HepG2 (cell line): ENCODE measurements around the gene ZNRF3. TPM values are rescaled to one million over a fixed set of nuclear protein-coding genes. Genes with fewer than 3 reads are reported as not detected.
A peak's percentile ranks its signal among the peaks of the same experiment; 100 is the strongest.

Source experiments
- CENPX ChIP-seq: sonication (generic); formaldehyde crosslinking; IDR thresholded peaks from 2 replicates; pipeline ENCODE4 v1.9.0; 2021; ENCODE audit warnings: mild to moderate bottlenecking, missing genetic modification reagents, moderate library complexity
- PAF1 ChIP-seq: IDR thresholded peaks from 2 replicates; pipeline ENCODE4 v1.6.1; 2016; ENCODE audit warnings: missing genetic modification reagents, missing compliant biosample characterization
- RFXANK ChIP-seq: IDR thresholded peaks from 2 replicates; pipeline ENCODE4 v1.6.1; 2016
- SOX13 ChIP-seq, 3 experiments: fragments of 450-650 bp in 1 of 3; sonication (generic) in 1 of 3; formaldehyde crosslinking in 1 of 3; IDR thresholded peaks in 2 of 3; conservative IDR thresholded peaks in 1 of 3; 2 replicates each; pipeline versions ENCODE4 v1.5.0 to v1.6.1; 2016 to 2020; ENCODE audit warnings: antibody characterized with exemption in 1 of 3, mild to moderate bottlenecking in 1 of 3, missing compliant biosample characterization in 1 of 3, missing genetic modification reagents in 1 of 3, moderate library complexity in 1 of 3
- ZNF331 ChIP-seq: sonication (generic); formaldehyde crosslinking; IDR thresholded peaks from 2 replicates; pipeline ENCODE4 v1.4.0; 2020; ENCODE audit warnings: missing genetic modification reagents
- ZNF577 ChIP-seq: sonication (generic); formaldehyde crosslinking; IDR thresholded peaks from 2 replicates; pipeline ENCODE4 v1.4.0; 2020; ENCODE audit warnings: mild to moderate bottlenecking, low read depth, missing genetic modification reagents, borderline replicate concordance
- ZNF776 ChIP-seq: sonication (generic); formaldehyde crosslinking; IDR thresholded peaks from 2 replicates; pipeline ENCODE4 v1.4.0; 2020; ENCODE audit warnings: mild to moderate bottlenecking, missing genetic modification reagents
- polyA plus RNA-seq, 8 experiments: library from polyadenylated mRNA; depleted of rRNA in 3 of 8; stranded (reverse) in 7 of 8; unstranded in 1 of 8; fragments of >200 nt; fragmentation: Illumina TruSeq in 4 of 8; extraction: Trizol in 4 of 8; gene quantifications; 2 replicates each; pipeline versions ENCODE4 v1.2.1 to v1.2.3, GENCODE V29; 2011 to 2016; ENCODE audit warnings: low read depth in 4 of 8, missing spikeins in 1 of 8, mixed read lengths in 1 of 8; ENCODE audit not compliant: insufficient read depth in 1 of 8
- total RNA-seq, 5 experiments: library from RNA; depleted of rRNA; stranded (reverse); fragments of >200 nt; fragmentation: Illumina TruSeq; extraction: Trizol; gene quantifications; 2 replicates each; pipeline ENCODE4 v1.2.3, GENCODE V29; 2016; ENCODE audit warnings: low read depth in 1 of 5
- TF ChIP-seq, protein P1 (sequence below): sonication (generic); formaldehyde crosslinking; IDR thresholded peaks from 2 replicates; pipeline ENCODE4 v1.8.0; 2022; ENCODE audit warnings: missing genetic modification reagents, mild to moderate bottlenecking, borderline replicate concordance
- TF ChIP-seq, protein P2 (sequence below): sonication (generic); formaldehyde crosslinking; IDR thresholded peaks from 2 replicates; pipeline ENCODE4 v1.4.0; 2020; ENCODE audit warnings: missing genetic modification reagents
- TF ChIP-seq, protein P3 (sequence below): sonication (generic); formaldehyde crosslinking; IDR thresholded peaks from 2 replicates; pipeline ENCODE4 v1.9.0; 2021; ENCODE audit warnings: mild to moderate bottlenecking, missing genetic modification reagents
- TF ChIP-seq, protein P4 (sequence below): sonication (generic); formaldehyde crosslinking; IDR thresholded peaks from 2 replicates; pipeline ENCODE4 v1.5.1; 2020; ENCODE audit warnings: mild to moderate bottlenecking, missing genetic modification reagents, borderline replicate concordance
- TF ChIP-seq, protein P5 (sequence below): IDR thresholded peaks from 2 replicates; pipeline ENCODE4 v1.6.1; 2012; ENCODE audit warnings: inconsistent platforms

Gene ZNRF3
- total and polyA plus RNA-seq, 2 of the 13 experiments (the other 11 are each of a cell fraction or from before 2014, with no cell fraction given), result 20.3 to 36.7 TPM

DNA sequence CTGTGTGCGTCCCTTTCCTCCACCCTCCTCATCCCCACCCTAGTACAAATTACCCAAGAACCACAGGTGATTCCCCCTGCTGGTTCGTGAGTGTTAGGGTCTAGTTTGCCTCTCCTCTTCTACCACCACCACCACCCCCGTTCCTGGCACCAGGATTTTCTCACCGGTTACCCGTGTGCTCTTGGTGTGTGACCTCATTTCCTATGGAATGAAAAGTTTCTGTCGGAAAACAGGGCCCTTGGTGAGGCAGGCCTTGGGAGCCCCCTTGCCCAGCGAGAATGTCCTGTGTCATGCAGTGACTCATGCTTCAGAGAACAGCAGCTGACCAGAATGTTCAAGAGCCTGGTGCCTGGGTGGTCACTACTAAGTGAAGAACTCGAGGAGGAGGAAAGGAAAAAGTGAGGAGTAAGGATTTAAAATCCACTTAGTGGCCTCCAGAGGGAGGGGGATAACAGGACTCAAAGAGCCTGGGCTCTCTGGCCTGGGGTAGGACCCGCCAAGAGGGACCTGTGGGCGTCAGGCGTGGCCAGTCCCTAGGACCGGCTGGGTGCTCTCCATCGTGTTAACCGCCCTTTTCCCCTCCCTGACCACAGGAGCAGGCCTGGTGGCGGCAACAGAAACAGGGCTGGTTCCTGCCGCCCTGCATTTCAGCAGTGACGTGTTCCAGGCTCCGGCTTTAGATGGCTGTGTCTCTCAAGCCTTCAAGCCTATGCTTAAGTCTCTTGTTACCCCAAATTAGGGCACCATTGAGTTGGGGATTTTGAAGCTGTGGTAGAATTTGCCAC is 148.0 kb downstream of the ZNRF3 start (continued):
- TF ChIP-seq, protein P1, sequence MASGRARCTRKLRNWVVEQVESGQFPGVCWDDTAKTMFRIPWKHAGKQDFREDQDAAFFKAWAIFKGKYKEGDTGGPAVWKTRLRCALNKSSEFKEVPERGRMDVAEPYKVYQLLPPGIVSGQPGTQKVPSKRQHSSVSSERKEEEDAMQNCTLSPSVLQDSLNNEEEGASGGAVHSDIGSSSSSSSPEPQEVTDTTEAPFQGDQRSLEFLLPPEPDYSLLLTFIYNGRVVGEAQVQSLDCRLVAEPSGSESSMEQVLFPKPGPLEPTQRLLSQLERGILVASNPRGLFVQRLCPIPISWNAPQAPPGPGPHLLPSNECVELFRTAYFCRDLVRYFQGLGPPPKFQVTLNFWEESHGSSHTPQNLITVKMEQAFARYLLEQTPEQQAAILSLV, result no peak
- TF ChIP-seq RFXANK (no peak), ZNF776 (CRISPR knock-in tag) (no peak), ZNF577 (CRISPR knock-in tag) (no peak), SOX13 (IDR thresholded peaks at IDR 0.05) (no peak), SOX13 (CRISPR knock-in tag; conservative IDR thresholded peaks at IDR 0.05 in 1 of 2, IDR thresholded peaks at IDR 0.05 in 1 of 2) (peak in 1 of 2 experiments; percentile 39; a peak in 1 of 4 replicates), CENPX (CRISPR knock-in tag) (no peak), ZNF331 (CRISPR knock-in tag) (no peak), PAF1 (CRISPR knock-in tag) (no peak)
- TF ChIP-seq, protein P2, sequence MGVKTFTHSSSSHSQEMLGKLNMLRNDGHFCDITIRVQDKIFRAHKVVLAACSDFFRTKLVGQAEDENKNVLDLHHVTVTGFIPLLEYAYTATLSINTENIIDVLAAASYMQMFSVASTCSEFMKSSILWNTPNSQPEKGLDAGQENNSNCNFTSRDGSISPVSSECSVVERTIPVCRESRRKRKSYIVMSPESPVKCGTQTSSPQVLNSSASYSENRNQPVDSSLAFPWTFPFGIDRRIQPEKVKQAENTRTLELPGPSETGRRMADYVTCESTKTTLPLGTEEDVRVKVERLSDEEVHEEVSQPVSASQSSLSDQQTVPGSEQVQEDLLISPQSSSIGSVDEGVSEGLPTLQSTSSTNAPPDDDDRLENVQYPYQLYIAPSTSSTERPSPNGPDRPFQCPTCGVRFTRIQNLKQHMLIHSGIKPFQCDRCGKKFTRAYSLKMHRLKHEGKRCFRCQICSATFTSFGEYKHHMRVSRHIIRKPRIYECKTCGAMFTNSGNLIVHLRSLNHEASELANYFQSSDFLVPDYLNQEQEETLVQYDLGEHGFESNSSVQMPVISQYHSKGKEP (CRISPR knock-in tag), result no peak
- TF ChIP-seq, protein P3, sequence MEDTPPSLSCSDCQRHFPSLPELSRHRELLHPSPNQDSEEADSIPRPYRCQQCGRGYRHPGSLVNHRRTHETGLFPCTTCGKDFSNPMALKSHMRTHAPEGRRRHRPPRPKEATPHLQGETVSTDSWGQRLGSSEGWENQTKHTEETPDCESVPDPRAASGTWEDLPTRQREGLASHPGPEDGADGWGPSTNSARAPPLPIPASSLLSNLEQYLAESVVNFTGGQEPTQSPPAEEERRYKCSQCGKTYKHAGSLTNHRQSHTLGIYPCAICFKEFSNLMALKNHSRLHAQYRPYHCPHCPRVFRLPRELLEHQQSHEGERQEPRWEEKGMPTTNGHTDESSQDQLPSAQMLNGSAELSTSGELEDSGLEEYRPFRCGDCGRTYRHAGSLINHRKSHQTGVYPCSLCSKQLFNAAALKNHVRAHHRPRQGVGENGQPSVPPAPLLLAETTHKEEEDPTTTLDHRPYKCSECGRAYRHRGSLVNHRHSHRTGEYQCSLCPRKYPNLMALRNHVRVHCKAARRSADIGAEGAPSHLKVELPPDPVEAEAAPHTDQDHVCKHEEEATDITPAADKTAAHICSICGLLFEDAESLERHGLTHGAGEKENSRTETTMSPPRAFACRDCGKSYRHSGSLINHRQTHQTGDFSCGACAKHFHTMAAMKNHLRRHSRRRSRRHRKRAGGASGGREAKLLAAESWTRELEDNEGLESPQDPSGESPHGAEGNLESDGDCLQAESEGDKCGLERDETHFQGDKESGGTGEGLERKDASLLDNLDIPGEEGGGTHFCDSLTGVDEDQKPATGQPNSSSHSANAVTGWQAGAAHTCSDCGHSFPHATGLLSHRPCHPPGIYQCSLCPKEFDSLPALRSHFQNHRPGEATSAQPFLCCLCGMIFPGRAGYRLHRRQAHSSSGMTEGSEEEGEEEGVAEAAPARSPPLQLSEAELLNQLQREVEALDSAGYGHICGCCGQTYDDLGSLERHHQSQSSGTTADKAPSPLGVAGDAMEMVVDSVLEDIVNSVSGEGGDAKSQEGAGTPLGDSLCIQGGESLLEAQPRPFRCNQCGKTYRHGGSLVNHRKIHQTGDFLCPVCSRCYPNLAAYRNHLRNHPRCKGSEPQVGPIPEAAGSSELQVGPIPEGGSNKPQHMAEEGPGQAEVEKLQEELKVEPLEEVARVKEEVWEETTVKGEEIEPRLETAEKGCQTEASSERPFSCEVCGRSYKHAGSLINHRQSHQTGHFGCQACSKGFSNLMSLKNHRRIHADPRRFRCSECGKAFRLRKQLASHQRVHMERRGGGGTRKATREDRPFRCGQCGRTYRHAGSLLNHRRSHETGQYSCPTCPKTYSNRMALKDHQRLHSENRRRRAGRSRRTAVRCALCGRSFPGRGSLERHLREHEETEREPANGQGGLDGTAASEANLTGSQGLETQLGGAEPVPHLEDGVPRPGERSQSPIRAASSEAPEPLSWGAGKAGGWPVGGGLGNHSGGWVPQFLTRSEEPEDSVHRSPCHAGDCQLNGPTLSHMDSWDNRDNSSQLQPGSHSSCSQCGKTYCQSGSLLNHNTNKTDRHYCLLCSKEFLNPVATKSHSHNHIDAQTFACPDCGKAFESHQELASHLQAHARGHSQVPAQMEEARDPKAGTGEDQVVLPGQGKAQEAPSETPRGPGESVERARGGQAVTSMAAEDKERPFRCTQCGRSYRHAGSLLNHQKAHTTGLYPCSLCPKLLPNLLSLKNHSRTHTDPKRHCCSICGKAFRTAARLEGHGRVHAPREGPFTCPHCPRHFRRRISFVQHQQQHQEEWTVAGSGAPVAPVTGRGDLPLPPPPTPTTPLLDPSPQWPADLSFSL (CRISPR knock-in tag), result no peak
- TF ChIP-seq, protein P4, sequence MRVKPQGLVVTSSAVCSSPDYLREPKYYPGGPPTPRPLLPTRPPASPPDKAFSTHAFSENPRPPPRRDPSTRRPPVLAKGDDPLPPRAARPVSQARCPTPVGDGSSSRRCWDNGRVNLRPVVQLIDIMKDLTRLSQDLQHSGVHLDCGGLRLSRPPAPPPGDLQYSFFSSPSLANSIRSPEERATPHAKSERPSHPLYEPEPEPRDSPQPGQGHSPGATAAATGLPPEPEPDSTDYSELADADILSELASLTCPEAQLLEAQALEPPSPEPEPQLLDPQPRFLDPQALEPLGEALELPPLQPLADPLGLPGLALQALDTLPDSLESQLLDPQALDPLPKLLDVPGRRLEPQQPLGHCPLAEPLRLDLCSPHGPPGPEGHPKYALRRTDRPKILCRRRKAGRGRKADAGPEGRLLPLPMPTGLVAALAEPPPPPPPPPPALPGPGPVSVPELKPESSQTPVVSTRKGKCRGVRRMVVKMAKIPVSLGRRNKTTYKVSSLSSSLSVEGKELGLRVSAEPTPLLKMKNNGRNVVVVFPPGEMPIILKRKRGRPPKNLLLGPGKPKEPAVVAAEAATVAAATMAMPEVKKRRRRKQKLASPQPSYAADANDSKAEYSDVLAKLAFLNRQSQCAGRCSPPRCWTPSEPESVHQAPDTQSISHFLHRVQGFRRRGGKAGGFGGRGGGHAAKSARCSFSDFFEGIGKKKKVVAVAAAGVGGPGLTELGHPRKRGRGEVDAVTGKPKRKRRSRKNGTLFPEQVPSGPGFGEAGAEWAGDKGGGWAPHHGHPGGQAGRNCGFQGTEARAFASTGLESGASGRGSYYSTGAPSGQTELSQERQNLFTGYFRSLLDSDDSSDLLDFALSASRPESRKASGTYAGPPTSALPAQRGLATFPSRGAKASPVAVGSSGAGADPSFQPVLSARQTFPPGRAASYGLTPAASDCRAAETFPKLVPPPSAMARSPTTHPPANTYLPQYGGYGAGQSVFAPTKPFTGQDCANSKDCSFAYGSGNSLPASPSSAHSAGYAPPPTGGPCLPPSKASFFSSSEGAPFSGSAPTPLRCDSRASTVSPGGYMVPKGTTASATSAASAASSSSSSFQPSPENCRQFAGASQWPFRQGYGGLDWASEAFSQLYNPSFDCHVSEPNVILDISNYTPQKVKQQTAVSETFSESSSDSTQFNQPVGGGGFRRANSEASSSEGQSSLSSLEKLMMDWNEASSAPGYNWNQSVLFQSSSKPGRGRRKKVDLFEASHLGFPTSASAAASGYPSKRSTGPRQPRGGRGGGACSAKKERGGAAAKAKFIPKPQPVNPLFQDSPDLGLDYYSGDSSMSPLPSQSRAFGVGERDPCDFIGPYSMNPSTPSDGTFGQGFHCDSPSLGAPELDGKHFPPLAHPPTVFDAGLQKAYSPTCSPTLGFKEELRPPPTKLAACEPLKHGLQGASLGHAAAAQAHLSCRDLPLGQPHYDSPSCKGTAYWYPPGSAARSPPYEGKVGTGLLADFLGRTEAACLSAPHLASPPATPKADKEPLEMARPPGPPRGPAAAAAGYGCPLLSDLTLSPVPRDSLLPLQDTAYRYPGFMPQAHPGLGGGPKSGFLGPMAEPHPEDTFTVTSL (CRISPR knock-in tag), result no peak
- TF ChIP-seq, protein P5, sequence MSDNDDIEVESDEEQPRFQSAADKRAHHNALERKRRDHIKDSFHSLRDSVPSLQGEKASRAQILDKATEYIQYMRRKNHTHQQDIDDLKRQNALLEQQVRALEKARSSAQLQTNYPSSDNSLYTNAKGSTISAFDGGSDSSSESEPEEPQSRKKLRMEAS, result peak; percentile 80
